Hepatocyte (in vitro differentiated cells): ENCODE data around the gene WNK2.

Source experiments
- CTCF ChIP-seq: fragments of 200-600 bp; sonication (generic); IDR thresholded peaks from 2 replicates; pipeline ENCODE4 v1.5.1; 2016; ENCODE audit warnings: antibody characterized with exemption, mild to moderate bottlenecking; ENCODE audit not compliant: poor library complexity
- EZH2 ChIP-seq: fragments of 200-600 bp; sonication (generic); IDR thresholded peaks from 2 replicates; pipeline ENCODE4 v1.6.1; 2016; ENCODE audit warnings: antibody characterized with exemption, mild to moderate bottlenecking, borderline replicate concordance

GRCh38 chr9:93148721-93149120, 35.2 kb upstream of the WNK2 start:
- no peak for TF ChIP-seq CTCF
- no peak for TF ChIP-seq EZH2
